ENCODE data around the gene TTLL9.
"Not testable (repeated sequence)": the region's sequence is repeated elsewhere in the genome, so short reads cannot be mapped to it uniquely, and the experiment has no call there.

TTLL9 gene

GRCh38 chr20:31924561-31924960 is 54.1 kb downstream of the TTLL9 start:
- H3K27ac ChIP-seq (ENCODE audit: low read depth, low read length): no peak overlapping the region
- H3K36me3 ChIP-seq (ENCODE audit: insufficient read depth, low read length): no peaks in the 10 kb centered on the region
- H3K9ac ChIP-seq (ENCODE audit: low read depth, low read length): no peak overlapping the region
- peaks cover 3% of the 10 kb centered on the region; the same call in 1 of the 2 replicates for H3K4me1 ChIP-seq (ENCODE audit: insufficient read depth, low read length)
- 95% methylated on average over 8 of the region's 8 CpGs for WGBS
- H3K9me3 ChIP-seq (ENCODE audit: insufficient read depth, low read depth, low read length): no peaks in the 10 kb centered on the region
- no peaks in the 10 kb centered on the region for H3K27me3 ChIP-seq (ENCODE audit: insufficient read depth, low read length)
- H3K4me3 ChIP-seq (ENCODE audit: low read length): no peak overlapping the region

GRCh38 chr20:31925631-31926030 is 55.2 kb downstream of the TTLL9 start:
- H3K4me3 ChIP-seq (ENCODE audit: low read length): no peak overlapping the region
- H3K36me3 ChIP-seq (ENCODE audit: insufficient read depth, low read length): no peaks in the 10 kb centered on the region
- no peaks in the 10 kb centered on the region for H3K9me3 ChIP-seq (ENCODE audit: insufficient read depth, low read depth, low read length)
- no peaks in the 10 kb centered on the region for H3K4me1 ChIP-seq (ENCODE audit: insufficient read depth, low read length)
- no peaks in the 10 kb centered on the region for H3K27me3 ChIP-seq (ENCODE audit: insufficient read depth, low read length)
- H3K9ac ChIP-seq (ENCODE audit: low read depth, low read length): no peak overlapping the region
- WGBS: 79% methylated on average over 9 of the region's 9 CpGs
- H3K27ac ChIP-seq (ENCODE audit: low read depth, low read length): no peak overlapping the region

- Histone ChIP-seq H3K27ac (ENCODE audit: low read depth, low read length) (no peak overlapping the region), H3K9ac (ENCODE audit: low read depth, low read length) (no peak overlapping the region), H3K4me1 (ENCODE audit: insufficient read depth, low read length) (no peaks in the 10 kb centered on the region), H3K36me3 (ENCODE audit: insufficient read depth, low read length) (no peaks in the 10 kb centered on the region), H3K4me3 (ENCODE audit: low read length) (no peak overlapping the region), H3K9me3 (ENCODE audit: insufficient read depth, low read depth, low read length) (no peaks in the 10 kb centered on the region), H3K27me3 (ENCODE audit: insufficient read depth, low read length) (no peaks in the 10 kb centered on the region)
- 88% methylated on average over 2 of the region's 2 CpGs for WGBS
Observed at GRCh38 chr20:31926493-31926892, 56.1 kb downstream of the TTLL9 start.

DNA sequence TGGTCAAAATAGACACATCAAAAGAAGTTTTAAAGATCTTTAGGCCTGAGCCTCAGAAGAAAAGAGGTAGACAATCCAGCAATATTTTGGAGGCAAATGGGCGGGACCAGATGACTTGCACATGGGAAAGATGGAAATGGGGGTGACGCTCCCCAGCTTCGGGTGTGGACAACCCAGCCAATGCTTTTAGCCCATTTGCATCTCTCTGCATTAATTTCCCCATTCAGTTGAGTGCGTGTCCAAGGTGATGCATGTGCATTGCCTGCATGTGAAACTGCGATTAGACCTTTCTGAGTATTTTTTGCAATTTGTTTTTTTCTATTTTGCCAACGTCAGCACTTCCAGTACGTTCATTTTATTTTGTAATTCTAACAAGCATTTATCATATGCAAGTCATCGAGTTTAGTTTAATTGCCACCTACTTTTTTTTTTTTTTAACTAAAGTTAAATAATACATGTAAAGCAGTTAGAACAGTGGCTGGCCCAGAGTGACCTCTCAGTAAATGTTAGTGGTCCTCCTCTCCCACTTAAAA is 57.3 kb downstream of the TTLL9 start:
- Histone ChIP-seq H3K9me3 (ENCODE audit: insufficient read depth, low read depth, low read length) (no peaks in the 10 kb centered on the region), H3K4me3 (ENCODE audit: low read length) (no peak overlapping the region), H3K4me1 (ENCODE audit: insufficient read depth, low read length) (no peaks in the 10 kb centered on the region), H3K27ac (ENCODE audit: low read depth, low read length) (no peak overlapping the region), H3K36me3 (ENCODE audit: insufficient read depth, low read length) (no peaks in the 10 kb centered on the region), H3K9ac (ENCODE audit: low read depth, low read length) (no peak overlapping the region), H3K27me3 (ENCODE audit: insufficient read depth, low read length) (no peaks in the 10 kb centered on the region)
- 94% methylated on average over 7 of the region's 8 CpGs for WGBS

- WGBS: 90% methylated on average over 4 of the region's 4 CpGs
- not testable (repeated sequence) for H3K27me3 ChIP-seq (ENCODE audit: insufficient read depth, low read length); H3K4me1 ChIP-seq (ENCODE audit: insufficient read depth, low read length); H3K36me3 ChIP-seq (ENCODE audit: insufficient read depth, low read length); H3K9ac ChIP-seq (ENCODE audit: low read depth, low read length); H3K27ac ChIP-seq (ENCODE audit: low read depth, low read length); H3K4me3 ChIP-seq (ENCODE audit: low read length); H3K9me3 ChIP-seq (ENCODE audit: insufficient read depth, low read depth, low read length)
Observed at GRCh38 chr20:31929631-31930030, 59.2 kb downstream of the TTLL9 start.

DNA sequence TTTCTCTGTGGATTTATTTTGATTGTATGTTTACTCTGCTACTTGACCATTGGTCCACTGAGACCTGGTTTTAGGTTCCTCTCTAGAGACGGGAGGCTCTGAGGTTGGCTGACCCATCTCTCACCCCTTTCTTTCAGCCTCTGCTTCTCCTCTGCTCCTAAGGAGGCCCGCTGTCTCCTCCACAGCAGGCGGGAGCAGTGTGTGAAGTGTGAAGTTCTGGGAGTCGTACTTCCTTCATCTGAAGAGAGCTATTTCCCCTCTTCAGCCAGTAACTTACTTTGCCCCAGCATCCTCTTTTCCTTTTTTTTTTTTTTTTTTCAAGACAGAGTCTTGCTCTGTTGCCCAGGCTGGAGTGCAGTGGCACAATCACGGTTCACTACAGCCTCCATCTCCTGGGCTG is 60.3 kb downstream of the TTLL9 start:
- Histone ChIP-seq H3K36me3 (ENCODE audit: insufficient read depth, low read length) (no peaks in the 10 kb centered on the region), H3K9ac (ENCODE audit: low read depth, low read length) (no peak overlapping the region), H3K27me3 (ENCODE audit: insufficient read depth, low read length) (no peaks in the 10 kb centered on the region), H3K4me3 (ENCODE audit: low read length) (no peak overlapping the region), H3K9me3 (ENCODE audit: insufficient read depth, low read depth, low read length) (no peaks in the 10 kb centered on the region), H3K4me1 (ENCODE audit: insufficient read depth, low read length) (peaks cover 5% of the 10 kb centered on the region), H3K27ac (ENCODE audit: low read depth, low read length) (no peak overlapping the region)
- 81% methylated on average over 2 of the region's 5 CpGs for WGBS

DNA sequence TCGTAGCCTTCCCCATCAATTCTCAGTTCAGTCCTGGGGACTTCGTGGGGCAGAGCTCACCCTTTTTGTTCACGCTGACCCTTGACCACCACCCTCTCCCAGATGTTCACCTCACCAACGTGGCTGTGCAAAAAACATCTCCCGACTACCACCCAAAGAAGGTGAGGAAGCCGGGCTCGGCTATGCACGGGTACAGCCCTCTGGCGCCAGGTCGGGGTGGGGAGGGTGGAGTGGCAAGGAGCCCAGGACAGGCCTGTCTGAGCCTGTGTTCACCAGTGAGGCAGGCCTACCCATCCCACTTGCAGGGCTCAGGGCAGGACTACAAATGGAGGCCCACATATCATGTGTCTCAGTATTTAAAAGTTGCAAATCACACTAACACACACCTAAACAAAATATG is 63.3 kb downstream of the TTLL9 start:
- H3K36me3 ChIP-seq (ENCODE audit: insufficient read depth, low read length): no peaks in the 10 kb centered on the region
- WGBS: 93% methylated on average over 10 of the region's 10 CpGs
- H3K4me3 ChIP-seq (ENCODE audit: low read length): no peak overlapping the region
- no peaks in the 10 kb centered on the region for H3K9me3 ChIP-seq (ENCODE audit: insufficient read depth, low read depth, low read length)
- no peak overlapping the region for H3K9ac ChIP-seq (ENCODE audit: low read depth, low read length)
- H3K4me1 ChIP-seq (ENCODE audit: insufficient read depth, low read length): peaks cover 8% of the 10 kb centered on the region
- no peak overlapping the region for H3K27ac ChIP-seq (ENCODE audit: low read depth, low read length)
- no peaks in the 10 kb centered on the region for H3K27me3 ChIP-seq (ENCODE audit: insufficient read depth, low read length)

DNA sequence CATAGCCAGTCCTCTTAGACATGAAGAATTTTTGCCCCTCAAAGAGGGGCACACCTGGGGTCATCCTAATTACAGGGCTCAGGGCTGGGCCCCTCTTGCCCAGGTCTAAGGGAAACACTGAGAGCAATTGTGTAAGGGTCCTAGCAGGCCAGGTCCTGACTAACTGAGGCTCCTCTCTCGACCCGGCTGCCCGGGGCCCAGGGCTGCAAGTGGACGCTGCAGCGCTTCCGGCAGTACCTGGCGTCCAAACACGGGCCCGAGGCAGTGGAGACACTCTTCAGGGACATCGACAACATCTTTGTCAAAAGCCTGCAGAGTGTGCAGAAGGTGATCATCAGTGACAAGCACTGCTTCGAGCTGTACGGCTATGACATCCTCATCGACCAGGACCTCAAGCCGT is 64.1 kb downstream of the TTLL9 start:
- H3K36me3 ChIP-seq (ENCODE audit: insufficient read depth, low read length): no peaks in the 10 kb centered on the region
- no peaks in the 10 kb centered on the region for H3K27me3 ChIP-seq (ENCODE audit: insufficient read depth, low read length)
- H3K9me3 ChIP-seq (ENCODE audit: insufficient read depth, low read depth, low read length): no peaks in the 10 kb centered on the region
- 92% methylated on average over 14 of the region's 14 CpGs for WGBS
- no peak overlapping the region for H3K4me3 ChIP-seq (ENCODE audit: low read length)
- no peak overlapping the region for H3K9ac ChIP-seq (ENCODE audit: low read depth, low read length)
- H3K4me1 ChIP-seq (ENCODE audit: insufficient read depth, low read length): peaks cover 8% of the 10 kb centered on the region
- H3K27ac ChIP-seq (ENCODE audit: low read depth, low read length): no peak overlapping the region

GRCh38 chr20:31934968-31935764 is 64.7 kb downstream of the TTLL9 start:
- H3K4me3 ChIP-seq (ENCODE audit: low read length): no peak overlapping the region
- no peak overlapping the region for H3K9ac ChIP-seq (ENCODE audit: low read depth, low read length)
- H3K27me3 ChIP-seq (ENCODE audit: insufficient read depth, low read length): no peaks in the 10 kb centered on the region
- H3K4me1 ChIP-seq (ENCODE audit: insufficient read depth, low read length): peaks cover 8% of the 10 kb centered on the region
- no peak overlapping the region for H3K27ac ChIP-seq (ENCODE audit: low read depth, low read length)
- no peaks in the 10 kb centered on the region for H3K9me3 ChIP-seq (ENCODE audit: insufficient read depth, low read depth, low read length)
- 74% methylated on average over 8 of the region's 8 CpGs for WGBS
- no peaks in the 10 kb centered on the region for H3K36me3 ChIP-seq (ENCODE audit: insufficient read depth, low read length)

DNA sequence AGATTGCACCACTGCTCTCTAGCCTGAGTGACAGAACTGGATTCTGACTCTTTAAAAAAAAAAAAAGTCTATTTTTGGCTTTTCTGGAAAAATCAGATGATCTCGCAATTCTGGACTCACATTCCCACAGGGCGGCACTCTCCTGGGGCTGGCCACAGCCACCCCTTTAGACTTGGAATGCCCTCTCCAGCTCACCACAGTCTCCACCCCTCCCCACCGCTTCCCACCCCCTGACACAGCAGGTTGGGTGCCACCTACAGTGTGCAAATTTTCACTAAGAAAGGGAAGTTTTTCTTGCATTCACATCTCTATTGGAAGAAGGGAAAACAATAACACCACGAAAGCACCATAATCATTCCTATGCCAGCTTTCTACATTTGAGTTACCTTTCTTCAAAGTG is 66.0 kb downstream of the TTLL9 start:
- H3K27me3 ChIP-seq (ENCODE audit: insufficient read depth, low read length): no peaks in the 10 kb centered on the region
- no peaks in the 10 kb centered on the region for H3K9me3 ChIP-seq (ENCODE audit: insufficient read depth, low read depth, low read length)
- 62% methylated on average over 4 of the region's 4 CpGs for WGBS
- H3K9ac ChIP-seq (ENCODE audit: low read depth, low read length): no peak overlapping the region
- no peak overlapping the region for H3K27ac ChIP-seq (ENCODE audit: low read depth, low read length)
- peaks cover 8% of the 10 kb centered on the region for H3K4me1 ChIP-seq (ENCODE audit: insufficient read depth, low read length)
- no peaks in the 10 kb centered on the region for H3K36me3 ChIP-seq (ENCODE audit: insufficient read depth, low read length)
- no peak overlapping the region for H3K4me3 ChIP-seq (ENCODE audit: low read length)

- WGBS: 56% methylated on average over 1 of the region's 1 CpG
- Histone ChIP-seq H3K27me3 (ENCODE audit: insufficient read depth, low read length) (no peaks in the 10 kb centered on the region), H3K9ac (ENCODE audit: low read depth, low read length) (no peak overlapping the region), H3K4me3 (ENCODE audit: low read length) (no peak overlapping the region), H3K27ac (ENCODE audit: low read depth, low read length) (no peak overlapping the region), H3K36me3 (ENCODE audit: insufficient read depth, low read length) (no peaks in the 10 kb centered on the region), H3K9me3 (ENCODE audit: insufficient read depth, low read depth, low read length) (no peaks in the 10 kb centered on the region), H3K4me1 (ENCODE audit: insufficient read depth, low read length) (peaks cover 8% of the 10 kb centered on the region)
Observed at GRCh38 chr20:31937820-31938219, 67.4 kb downstream of the TTLL9 start.

Measured in HUES64 (cell line).